ENCODE data around the gene PEG3. TPM values are rescaled to one million over a fixed set of nuclear protein-coding genes. Genes with fewer than 3 reads are reported as not detected.

PEG3 gene
- total RNA-seq, 1 experiment from 2014 or later = 0.83 TPM

DNA sequence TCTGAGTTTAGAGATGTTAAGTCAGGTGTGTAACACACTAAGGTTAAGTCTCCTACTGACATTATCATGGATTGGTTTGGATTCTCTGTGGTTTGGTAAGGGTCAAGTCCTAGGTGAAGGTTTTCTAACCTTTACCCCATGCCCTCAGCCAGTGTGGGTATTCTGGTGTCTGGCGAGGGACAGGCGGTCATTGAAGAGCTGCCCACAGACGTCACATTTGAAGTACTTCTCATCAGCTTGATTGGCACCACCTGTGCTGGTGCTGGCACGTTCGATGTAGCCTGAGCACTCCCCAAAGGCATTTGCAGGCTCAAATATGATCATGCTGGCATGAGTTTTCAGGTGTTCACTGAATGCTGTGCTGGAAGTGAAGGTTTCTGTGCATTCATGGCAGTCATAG, 27.0 kb downstream of the PEG3 start:
- Mint-ChIP-seq H3K36me3 (peaks cover 88% of the 10 kb centered on the region), H3K4me3 (no peak overlapping the region), H3K27me3 (ENCODE audit: low read depth) (peaks cover 7% of the 10 kb centered on the region), H3K4me1 (no peaks in the 10 kb centered on the region), H3K9me3 (peaks cover 95% of the 10 kb centered on the region), H3K27ac (no peak overlapping the region)
- ChIA-PET CTCF (no interaction called here), POLR2A (no interaction called here)
- ATAC-seq (no peak), DNase-seq (ENCODE audit: low spot score) (no peak)
- TF ChIP-seq RELA (CRISPR knock-in tag; IDR thresholded peaks at IDR 0.05; ENCODE audit: borderline replicate concordance) = no peak
- TF ChIP-seq, protein P1, sequence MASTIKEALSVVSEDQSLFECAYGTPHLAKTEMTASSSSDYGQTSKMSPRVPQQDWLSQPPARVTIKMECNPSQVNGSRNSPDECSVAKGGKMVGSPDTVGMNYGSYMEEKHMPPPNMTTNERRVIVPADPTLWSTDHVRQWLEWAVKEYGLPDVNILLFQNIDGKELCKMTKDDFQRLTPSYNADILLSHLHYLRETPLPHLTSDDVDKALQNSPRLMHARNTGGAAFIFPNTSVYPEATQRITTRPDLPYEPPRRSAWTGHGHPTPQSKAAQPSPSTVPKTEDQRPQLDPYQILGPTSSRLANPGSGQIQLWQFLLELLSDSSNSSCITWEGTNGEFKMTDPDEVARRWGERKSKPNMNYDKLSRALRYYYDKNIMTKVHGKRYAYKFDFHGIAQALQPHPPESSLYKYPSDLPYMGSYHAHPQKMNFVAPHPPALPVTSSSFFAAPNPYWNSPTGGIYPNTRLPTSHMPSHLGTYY (CRISPR knock-in tag; IDR thresholded peaks at IDR 0.05) = no peak
- no peak for TF ChIP-seq TEAD1 (CRISPR knock-in tag; IDR thresholded peaks at IDR 0.05)

DNA sequence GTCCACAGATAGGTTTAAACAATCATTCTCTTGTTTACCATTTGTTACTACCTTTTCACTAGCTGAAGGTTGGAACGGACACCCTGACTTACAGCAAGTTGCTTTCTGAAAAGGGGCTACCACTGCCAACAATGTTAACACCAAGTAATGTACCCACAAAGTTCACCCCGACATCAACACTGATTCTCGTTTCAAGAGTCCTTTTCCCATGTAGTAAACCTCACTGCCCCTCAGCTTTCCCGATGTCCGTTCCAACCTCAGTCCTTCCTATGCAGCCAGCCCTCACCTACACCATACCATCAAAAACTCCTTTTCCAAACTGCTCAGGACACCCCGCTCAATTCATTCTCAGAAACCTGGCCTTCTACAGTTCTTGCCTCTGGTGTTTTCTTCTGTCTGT, 29.0 kb downstream of the PEG3 start:
- Mint-ChIP-seq H3K27me3 (ENCODE audit: low read depth) (peaks cover 10% of the 10 kb centered on the region), H3K9me3 (peaks cover 95% of the 10 kb centered on the region), H3K4me3 (no peak overlapping the region), H3K4me1 (no peaks in the 10 kb centered on the region), H3K27ac (no peak overlapping the region), H3K36me3 (peaks cover 86% of the 10 kb centered on the region)
- TF ChIP-seq ZBTB21 (CRISPR knock-in tag; IDR thresholded peaks at IDR 0.05; ENCODE audit: borderline replicate concordance) (no peak), SOX15 (CRISPR knock-in tag; IDR thresholded peaks at IDR 0.05) (no peak), GTF2I (CRISPR knock-in tag; conservative IDR thresholded peaks at IDR 0.05) (no peak), ZNF263 (CRISPR knock-in tag; IDR thresholded peaks at IDR 0.05; ENCODE audit: low read depth) (no peak), EMX1 (CRISPR knock-in tag; IDR thresholded peaks at IDR 0.05) (no peak), RELA (CRISPR knock-in tag; IDR thresholded peaks at IDR 0.05; ENCODE audit: borderline replicate concordance) (no peak), FOXJ3 (CRISPR knock-in tag; IDR thresholded peaks at IDR 0.05; ENCODE audit: borderline replicate concordance) (no peak), NR3C1 (CRISPR knock-in tag; conservative IDR thresholded peaks at IDR 0.05; ENCODE audit: low read depth) (no peak), CBFB (CRISPR knock-in tag; IDR thresholded peaks at IDR 0.05; ENCODE audit: low read depth) (no peak)
- TF ChIP-seq, protein P2, sequence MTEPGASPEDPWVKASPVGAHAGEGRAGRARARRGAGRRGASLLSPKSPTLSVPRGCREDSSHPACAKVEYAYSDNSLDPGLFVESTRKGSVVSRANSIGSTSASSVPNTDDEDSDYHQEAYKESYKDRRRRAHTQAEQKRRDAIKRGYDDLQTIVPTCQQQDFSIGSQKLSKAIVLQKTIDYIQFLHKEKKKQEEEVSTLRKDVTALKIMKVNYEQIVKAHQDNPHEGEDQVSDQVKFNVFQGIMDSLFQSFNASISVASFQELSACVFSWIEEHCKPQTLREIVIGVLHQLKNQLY (CRISPR knock-in tag; IDR thresholded peaks at IDR 0.05) = no peak
- TF ChIP-seq, protein P3, sequence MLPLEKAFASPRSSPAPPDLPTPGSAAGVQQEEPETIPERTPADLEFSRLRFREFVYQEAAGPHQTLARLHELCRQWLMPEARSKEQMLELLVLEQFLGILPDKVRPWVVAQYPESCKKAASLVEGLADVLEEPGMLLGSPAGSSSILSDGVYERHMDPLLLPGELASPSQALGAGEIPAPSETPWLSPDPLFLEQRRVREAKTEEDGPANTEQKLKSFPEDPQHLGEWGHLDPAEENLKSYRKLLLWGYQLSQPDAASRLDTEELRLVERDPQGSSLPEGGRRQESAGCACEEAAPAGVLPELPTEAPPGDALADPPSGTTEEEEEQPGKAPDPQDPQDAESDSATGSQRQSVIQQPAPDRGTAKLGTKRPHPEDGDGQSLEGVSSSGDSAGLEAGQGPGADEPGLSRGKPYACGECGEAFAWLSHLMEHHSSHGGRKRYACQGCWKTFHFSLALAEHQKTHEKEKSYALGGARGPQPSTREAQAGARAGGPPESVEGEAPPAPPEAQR (CRISPR knock-in tag; IDR thresholded peaks at IDR 0.05) = no peak
- TF ChIP-seq, protein P4, sequence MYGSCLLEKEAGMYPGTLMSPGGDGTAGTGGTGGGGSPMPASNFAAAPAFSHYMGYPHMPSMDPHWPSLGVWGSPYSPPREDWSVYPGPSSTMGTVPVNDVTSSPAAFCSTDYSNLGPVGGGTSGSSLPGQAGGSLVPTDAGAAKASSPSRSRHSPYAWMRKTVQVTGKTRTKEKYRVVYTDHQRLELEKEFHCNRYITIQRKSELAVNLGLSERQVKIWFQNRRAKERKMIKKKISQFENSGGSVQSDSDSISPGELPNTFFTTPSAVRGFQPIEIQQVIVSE (CRISPR knock-in tag; IDR thresholded peaks at IDR 0.05; ENCODE audit: borderline replicate concordance) = no peak
- no peak for ATAC-seq
- CTCF ChIA-PET = no interaction called here
- POLR2A ChIA-PET = no interaction called here
- no peak for DNase-seq (ENCODE audit: low spot score)

DNA sequence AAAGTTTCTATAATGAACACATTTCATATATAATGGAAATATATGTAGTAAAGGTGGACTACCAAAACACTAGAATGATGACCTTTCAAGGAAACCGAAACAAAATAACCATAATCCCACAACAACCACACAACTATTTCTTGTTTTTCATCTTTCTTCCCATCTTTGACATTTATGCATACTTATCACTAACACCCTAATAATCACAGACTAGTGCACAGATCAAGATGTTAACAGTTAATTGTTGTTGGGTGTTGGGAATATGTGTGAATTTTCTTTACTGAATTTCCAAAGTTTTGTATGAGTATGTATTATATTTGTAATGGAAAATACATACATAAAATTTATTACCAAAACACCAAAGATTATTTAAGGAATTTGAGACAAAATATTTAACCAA, 30.3 kb downstream of the PEG3 start:
- ATAC-seq = no peak
- H3K27me3 Mint-ChIP-seq (ENCODE audit: low read depth) = peaks cover 3% of the 10 kb centered on the region
- peaks cover 94% of the 10 kb centered on the region for H3K9me3 Mint-ChIP-seq
- no peak overlapping the region for H3K4me3 Mint-ChIP-seq
- no peak overlapping the region for H3K27ac Mint-ChIP-seq
- DNase-seq (ENCODE audit: low spot score) = no peak
- H3K4me1 Mint-ChIP-seq = no peaks in the 10 kb centered on the region
- ChIA-PET CTCF (no interaction called here), POLR2A (no interaction called here)
- H3K36me3 Mint-ChIP-seq = peaks cover 85% of the 10 kb centered on the region
- no peak for TF ChIP-seq MXD4 (CRISPR knock-in tag; IDR thresholded peaks at IDR 0.05; ENCODE audit: borderline replicate concordance)
- TF ChIP-seq, protein P4 (CRISPR knock-in tag; IDR thresholded peaks at IDR 0.05; ENCODE audit: borderline replicate concordance) = no peak
- TF ChIP-seq, protein P5, sequence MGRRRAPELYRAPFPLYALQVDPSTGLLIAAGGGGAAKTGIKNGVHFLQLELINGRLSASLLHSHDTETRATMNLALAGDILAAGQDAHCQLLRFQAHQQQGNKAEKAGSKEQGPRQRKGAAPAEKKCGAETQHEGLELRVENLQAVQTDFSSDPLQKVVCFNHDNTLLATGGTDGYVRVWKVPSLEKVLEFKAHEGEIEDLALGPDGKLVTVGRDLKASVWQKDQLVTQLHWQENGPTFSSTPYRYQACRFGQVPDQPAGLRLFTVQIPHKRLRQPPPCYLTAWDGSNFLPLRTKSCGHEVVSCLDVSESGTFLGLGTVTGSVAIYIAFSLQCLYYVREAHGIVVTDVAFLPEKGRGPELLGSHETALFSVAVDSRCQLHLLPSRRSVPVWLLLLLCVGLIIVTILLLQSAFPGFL (CRISPR knock-in tag; IDR thresholded peaks at IDR 0.05; ENCODE audit: borderline replicate concordance) = no peak
- no peak for TF ChIP-seq GRHL2 (CRISPR knock-in tag; IDR thresholded peaks at IDR 0.05; ENCODE audit: insufficient replicate concordance, severe bottlenecking)
- no peak for TF ChIP-seq NFATC4 (CRISPR knock-in tag; IDR thresholded peaks at IDR 0.05)
- TF ChIP-seq, protein P6, sequence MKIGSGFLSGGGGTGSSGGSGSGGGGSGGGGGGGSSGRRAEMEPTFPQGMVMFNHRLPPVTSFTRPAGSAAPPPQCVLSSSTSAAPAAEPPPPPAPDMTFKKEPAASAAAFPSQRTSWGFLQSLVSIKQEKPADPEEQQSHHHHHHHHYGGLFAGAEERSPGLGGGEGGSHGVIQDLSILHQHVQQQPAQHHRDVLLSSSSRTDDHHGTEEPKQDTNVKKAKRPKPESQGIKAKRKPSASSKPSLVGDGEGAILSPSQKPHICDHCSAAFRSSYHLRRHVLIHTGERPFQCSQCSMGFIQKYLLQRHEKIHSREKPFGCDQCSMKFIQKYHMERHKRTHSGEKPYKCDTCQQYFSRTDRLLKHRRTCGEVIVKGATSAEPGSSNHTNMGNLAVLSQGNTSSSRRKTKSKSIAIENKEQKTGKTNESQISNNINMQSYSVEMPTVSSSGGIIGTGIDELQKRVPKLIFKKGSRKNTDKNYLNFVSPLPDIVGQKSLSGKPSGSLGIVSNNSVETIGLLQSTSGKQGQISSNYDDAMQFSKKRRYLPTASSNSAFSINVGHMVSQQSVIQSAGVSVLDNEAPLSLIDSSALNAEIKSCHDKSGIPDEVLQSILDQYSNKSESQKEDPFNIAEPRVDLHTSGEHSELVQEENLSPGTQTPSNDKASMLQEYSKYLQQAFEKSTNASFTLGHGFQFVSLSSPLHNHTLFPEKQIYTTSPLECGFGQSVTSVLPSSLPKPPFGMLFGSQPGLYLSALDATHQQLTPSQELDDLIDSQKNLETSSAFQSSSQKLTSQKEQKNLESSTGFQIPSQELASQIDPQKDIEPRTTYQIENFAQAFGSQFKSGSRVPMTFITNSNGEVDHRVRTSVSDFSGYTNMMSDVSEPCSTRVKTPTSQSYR (CRISPR knock-in tag; IDR thresholded peaks at IDR 0.05) = no peak
- no peak for TF ChIP-seq ZNF671 (CRISPR knock-in tag; IDR thresholded peaks at IDR 0.05)
- TF ChIP-seq JUN (CRISPR knock-in tag; IDR thresholded peaks at IDR 0.05) = no peak
- no peak for TF ChIP-seq FOXP1 (CRISPR knock-in tag; IDR thresholded peaks at IDR 0.05; ENCODE audit: borderline replicate concordance)
- TF ChIP-seq NFE2L1 (CRISPR knock-in tag; IDR thresholded peaks at IDR 0.05) = no peak
- TF ChIP-seq FOXK1 (CRISPR knock-in tag; IDR thresholded peaks at IDR 0.05) = no peak
- TF ChIP-seq ZNF138 (CRISPR knock-in tag; conservative IDR thresholded peaks at IDR 0.05) = no peak

All from WTC11 (cell line).